Neural progenitor cell (in vitro differentiated cells): ENCODE measurements around the gene CDH13.

Experiments
- EZH2 ChIP-seq: fragments of 200-600 bp; sonication (generic); IDR thresholded peaks from 2 replicates; pipeline ENCODE4 v1.6.1; 2017; ENCODE audit warnings: antibody characterized with exemption, mild to moderate bottlenecking, moderate library complexity
- EZH2phosphoT487 ChIP-seq: fragments of 200-600 bp; sonication (generic); IDR thresholded peaks from 2 replicates; pipeline ENCODE4 v1.6.1; 2017; ENCODE audit warnings: antibody characterized with exemption
- TF ChIP-seq, protein P1 (sequence below): fragments of 200-600 bp; sonication (generic); IDR thresholded peaks from 2 replicates; pipeline ENCODE4 v1.5.1; 2017; ENCODE audit warnings: antibody characterized with exemption, mild to moderate bottlenecking

GRCh38 chr16:83433201-83433600, 806.4 kb downstream of the CDH13 start:
- TF ChIP-seq, protein P1, sequence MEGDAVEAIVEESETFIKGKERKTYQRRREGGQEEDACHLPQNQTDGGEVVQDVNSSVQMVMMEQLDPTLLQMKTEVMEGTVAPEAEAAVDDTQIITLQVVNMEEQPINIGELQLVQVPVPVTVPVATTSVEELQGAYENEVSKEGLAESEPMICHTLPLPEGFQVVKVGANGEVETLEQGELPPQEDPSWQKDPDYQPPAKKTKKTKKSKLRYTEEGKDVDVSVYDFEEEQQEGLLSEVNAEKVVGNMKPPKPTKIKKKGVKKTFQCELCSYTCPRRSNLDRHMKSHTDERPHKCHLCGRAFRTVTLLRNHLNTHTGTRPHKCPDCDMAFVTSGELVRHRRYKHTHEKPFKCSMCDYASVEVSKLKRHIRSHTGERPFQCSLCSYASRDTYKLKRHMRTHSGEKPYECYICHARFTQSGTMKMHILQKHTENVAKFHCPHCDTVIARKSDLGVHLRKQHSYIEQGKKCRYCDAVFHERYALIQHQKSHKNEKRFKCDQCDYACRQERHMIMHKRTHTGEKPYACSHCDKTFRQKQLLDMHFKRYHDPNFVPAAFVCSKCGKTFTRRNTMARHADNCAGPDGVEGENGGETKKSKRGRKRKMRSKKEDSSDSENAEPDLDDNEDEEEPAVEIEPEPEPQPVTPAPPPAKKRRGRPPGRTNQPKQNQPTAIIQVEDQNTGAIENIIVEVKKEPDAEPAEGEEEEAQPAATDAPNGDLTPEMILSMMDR = no peak
- no peak for TF ChIP-seq EZH2phosphoT487
- TF ChIP-seq EZH2 = no peak
